HG02852 (cell line): ENCODE results near the gene MRPL55.
"Not testable (repeated sequence)": the region's sequence is repeated elsewhere in the genome, so short reads cannot be mapped to it uniquely, and the experiment has no call there.

ENCODE experiments used
- ATAC-seq: cut with Tn5 transposase; IDR thresholded peaks from one replicate; pipeline ENCODE4 v1.9.1; 2021; ENCODE audit warnings: mild to moderate bottlenecking, moderate library complexity; ENCODE audit not compliant: unreplicated experiment

MRPL55 gene

DNA sequence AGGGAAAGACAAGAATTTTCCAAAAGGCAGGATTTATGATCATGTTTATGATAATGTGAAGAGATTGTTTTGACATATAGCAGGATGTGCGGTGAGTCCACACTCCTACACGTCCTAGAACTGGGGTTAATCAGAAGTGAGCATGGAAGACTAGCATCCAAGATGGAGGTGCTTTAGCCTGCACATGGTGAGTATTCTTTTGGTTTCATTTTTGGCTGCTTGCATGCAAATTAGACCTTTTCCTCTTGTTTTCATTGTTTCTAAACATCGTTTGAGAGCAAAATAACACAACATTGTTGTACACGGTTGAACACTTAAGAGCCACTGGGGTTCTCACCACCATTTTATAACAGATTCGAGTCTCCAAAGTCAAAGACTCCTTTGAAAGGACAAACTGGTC, 16.1 kb upstream of the MRPL55 start:
- ATAC-seq, result no peak

DNA sequence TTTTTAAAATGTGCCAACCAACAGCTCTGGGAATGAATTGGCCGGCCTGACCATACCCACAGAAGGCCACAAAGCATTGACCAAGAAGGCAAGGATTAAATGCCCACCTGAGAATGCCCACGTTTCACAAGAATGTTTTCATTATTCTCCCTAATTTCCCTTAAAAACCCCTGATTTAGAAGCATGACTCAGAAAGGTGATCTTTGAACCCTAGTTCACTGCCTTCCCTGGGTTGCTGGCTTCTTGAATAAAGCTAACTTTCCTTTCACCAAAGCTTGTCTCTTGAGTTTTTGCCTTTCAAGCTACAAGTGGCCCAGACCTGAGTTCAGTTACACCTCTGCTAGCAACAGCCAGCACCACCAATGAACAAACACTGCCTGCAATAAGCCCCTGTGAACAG, 14.4 kb upstream of the MRPL55 start:
- ATAC-seq, result no peak

DNA sequence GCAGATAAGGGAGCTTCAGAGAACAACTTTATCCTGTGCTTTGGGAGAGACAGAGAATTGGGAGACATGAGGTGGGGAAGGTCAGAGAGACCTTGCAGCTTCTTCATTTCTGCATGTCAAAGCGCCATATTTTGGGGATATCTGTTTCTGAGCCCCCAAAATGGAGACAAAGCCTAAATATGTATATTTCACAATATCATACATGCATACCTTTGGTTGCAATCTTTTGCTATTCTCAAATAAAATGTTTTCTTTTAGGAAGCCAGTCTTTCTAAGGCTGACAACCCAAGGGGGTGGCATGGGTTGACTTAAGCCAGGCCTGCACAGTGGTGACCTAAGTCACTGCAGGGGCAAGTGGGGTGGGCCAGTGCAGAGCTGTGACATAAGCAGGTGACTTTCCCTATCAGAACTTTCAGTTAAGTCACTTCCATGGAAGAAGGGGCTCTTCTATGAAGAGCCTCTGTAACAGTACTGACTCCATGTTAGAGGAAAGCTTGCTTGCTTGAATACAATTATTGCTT, 13.9 kb upstream of the MRPL55 start:
- ATAC-seq, result no peak

DNA sequence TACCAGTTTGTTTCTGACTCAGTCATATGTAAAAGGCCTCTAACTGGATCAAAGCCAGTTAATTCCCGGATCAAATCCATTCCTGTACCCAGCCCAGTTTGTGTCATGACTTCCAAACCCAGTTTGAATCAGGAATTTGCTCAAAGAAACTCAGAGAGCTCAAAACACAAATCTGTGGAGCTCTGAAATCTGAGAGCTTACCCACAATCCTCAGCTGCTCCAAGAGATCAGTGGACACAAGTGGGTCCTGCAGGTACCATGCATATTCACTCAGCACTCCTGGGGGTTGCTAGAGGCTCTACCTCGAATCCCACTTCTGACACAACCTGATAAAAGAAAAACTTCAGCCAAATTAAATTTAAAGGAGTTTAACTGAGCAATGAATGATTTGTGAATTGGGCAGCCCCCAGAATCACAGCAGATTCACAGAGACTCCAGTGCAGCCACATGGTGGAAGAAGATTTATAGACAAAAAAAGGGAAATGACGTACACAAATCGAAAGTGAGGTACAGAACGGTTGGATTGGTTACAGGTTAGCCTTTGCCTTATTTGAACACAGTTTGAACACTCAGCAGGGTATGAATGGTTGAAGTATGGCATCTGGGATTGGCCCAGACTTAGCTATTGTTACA, 11.9 kb upstream of the MRPL55 start:
- no peak for ATAC-seq

DNA sequence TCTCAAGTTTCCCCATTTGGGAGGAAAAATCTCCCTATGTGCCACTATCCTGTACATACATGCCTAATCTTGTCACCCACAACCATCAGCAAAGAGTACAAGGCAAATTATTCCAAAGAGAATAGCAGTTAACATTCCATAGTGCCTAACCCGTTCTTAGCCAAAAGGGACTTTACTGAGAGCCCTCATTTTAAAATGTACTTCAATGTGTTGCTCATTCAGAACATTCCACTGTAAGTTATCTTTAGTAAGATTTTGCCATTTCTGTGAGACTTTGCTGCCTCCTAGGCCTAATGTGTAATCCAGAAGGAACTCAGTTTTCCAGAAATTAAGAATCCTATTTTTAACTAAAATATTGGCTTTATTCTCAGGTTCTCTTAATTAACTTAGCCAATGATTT, 11.3 kb upstream of the MRPL55 start:
- ATAC-seq, result no peak

DNA sequence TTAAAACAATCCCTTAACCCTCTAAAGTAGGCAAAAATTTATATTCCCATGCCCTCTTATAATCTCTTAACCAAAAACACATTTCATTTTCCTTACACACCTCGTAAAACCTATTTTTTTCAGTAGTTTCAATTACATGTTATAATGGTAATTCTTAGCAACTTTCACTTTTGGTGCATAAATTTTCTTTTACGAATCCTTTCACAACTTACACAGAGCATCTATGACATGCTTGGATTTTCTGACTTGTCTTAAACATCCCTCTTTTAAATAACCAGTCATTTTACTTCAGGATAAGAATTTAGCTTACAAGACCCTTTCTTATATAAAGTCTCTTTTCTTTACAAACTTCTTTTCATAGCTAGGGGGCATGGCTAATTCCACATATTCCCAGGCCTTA, 8.9 kb upstream of the MRPL55 start:
- no peak for ATAC-seq

DNA sequence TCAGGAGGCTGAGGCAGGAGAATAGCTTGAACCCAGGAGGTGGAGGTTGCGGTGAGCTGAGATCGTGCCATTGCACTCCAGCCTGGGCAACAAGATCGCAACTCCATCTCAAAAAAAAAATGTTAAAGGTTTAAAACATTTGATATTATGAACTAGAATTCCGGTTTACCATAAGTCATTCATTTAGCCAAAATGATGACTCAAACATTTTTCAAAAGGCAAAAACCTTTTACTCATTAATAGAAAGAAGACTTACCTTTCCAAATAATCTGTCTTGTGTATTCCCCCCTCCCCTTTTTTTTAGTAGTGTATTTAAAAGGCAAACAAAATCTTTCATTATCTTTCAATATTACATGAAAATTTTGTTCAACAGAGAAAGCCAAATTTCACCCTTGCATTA, 8.2 kb upstream of the MRPL55 start:
- no peak for ATAC-seq

DNA sequence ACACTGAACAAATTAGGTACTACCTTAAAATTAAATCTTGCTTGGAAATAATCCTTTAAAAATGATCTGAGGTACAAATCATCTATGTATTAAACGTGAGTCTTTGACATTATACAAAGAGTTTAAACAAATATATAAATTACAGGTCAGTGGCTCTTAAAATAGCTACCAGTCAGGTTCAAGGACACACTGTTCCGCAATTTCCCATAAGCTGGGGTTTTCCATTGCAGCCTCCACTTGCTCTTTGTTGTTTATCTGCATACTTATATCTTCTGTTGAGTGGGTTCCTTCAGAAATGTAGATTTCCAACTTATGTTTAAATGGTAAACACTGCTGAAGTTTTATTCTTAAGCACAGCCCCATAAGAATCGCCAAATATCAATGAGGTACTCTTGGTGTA, 5.7 kb upstream of the MRPL55 start:
- no peak for ATAC-seq

DNA sequence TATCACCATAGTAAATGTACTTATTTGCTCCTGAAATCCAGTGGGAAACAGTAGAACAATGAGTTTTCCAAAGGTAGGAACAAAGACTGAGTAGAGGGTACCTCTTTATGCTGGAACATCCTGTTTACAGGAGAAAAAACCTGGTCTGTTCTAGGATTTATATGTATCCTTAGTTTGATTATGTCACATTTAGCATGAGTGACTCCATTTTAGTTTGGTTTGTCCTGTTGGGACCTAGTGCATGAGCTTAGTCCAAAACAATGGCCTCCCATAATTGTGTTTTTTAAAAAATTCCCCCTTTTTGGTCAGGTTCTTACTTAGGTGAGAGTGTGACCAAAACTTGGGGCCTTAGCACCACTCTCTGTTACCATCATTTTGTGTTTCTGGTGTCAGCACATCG, 3.5 kb upstream of the MRPL55 start:
- no peak for ATAC-seq

DNA sequence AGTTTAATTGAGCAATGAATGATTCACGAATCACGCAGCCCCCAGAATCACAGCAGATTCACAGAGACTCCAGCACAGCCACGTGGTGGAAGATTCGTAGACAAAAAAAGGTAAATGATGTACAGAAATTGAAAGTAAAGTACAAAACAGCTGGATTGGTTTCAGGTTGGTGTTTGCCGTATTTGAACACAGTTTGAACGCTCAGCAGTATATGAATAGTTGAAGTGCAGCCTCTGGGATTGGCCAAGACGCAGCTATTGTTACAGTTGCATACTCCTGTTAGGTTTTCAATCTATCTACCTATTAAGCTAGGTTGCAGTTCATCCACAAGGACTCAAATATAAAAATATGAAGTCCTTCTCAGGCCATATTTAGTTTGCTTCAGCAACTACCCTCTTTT, 3.1 kb upstream of the MRPL55 start:
- ATAC-seq, result no peak

DNA sequence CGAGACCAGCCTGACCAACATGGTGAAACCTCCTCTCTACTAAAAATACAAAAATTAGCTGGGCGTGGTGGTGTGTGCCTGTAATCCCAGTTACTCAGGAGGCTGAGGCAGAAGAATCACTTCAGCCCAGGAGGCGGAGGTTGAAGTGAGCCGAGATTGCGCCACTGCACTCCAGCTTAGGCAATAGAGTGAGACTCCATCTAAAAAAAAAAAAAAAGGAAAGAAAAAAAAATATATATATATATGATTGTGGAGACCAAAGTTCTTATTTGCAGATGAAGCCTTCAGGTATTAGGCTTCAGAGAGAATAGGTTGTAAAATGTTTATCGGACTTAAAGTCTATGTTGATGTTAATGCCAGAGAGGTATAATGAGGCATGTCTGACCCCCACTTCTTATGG, 2.2 kb upstream of the MRPL55 start:
- ATAC-seq, result not testable (repeated sequence)

DNA sequence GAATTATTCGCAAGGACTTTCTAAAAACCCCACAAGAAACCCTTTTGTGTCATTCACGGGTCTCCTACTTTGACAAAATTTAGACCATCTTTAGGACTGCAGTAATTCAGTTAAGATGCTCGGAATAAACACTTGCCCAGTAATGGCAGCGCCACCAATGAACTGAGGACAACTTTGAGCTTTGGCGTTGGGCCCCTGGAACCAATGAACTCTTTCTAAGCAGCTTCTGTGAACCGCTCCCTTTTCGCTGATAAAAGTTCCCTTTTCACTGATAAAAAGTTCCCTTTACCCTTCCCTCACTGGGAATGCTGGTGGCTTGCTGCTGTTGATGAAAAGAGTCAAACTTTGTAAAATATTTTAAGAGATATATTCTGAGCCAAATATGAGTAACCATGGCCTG, 1.5 kb upstream of the MRPL55 start:
- ATAC-seq, result no peak

DNA sequence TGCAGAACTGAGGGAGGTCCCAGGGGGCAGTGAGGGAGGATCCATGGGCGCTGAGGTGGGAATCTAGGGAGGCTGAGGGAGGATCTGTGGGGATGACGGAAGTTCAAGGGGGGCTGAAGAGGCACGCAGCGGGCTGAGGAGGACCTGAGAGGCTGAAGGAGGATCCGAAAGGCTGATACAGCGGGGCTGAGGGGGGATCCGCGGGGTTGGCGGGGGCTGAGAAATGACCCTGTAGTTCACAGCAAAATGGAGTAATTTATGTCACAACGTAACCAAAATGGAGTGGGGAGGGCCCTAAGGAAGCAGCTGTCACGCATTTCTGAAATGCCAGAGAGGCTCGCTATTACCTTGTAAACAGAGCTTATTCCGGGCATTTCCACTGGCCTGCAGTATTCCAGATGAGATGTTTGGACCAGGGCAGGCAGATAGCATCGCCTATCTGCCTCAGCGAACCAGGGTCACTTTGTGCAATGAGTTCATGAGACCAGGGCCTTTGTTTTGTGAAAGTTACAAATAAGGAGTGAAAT, 926 bp upstream of the MRPL55 start:
- ATAC-seq, result no peak

DNA sequence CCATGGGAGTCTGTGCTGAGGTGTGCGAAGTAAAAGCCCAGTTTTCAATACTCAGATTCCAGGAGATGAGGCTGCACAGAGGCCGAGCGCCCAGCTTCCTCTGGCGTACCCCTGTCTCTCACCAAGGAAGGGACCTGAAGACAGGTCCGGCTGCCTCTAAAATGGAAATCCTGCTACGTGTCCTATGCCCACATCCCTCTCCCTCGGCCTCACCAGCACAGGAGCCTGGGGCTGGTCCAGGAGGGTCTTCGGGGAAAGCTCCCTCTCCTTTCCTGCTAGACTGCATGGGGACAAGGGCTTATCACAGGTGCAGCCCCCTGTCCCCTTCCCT, 392 bp downstream of the MRPL55 start:
- peak; percentile 4 for ATAC-seq

DNA sequence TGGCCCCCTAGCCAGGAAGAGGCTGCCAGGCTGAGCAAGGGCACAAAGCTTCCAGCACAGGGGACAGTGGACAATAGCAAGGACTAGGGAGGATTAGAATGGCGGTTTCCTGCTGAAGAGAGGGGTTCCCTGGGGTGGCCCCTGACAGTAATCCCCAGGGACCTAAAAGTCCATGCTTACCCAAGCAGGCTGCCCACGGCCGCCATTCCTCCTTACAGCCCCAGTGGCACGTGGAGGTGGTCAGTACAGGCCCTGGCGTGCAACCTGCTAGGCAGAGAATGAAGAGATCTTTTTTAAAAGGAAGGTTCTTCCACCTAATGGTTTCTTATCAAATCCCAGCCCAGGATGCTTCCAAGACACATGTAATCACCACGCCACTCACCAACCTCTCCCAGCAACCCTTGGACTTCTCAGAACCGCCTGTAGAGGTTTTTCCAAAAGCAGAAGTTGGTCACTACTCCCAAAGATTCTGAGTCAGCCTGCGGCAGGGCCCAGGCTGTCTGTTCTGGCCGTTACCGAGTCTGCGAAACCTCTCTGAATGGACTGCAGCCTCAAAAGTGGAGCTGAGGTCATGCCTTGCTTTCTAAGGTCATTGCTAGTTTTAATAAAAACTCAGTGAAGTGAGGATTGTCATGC, 926 bp downstream of the MRPL55 start:
- no peak for ATAC-seq

DNA sequence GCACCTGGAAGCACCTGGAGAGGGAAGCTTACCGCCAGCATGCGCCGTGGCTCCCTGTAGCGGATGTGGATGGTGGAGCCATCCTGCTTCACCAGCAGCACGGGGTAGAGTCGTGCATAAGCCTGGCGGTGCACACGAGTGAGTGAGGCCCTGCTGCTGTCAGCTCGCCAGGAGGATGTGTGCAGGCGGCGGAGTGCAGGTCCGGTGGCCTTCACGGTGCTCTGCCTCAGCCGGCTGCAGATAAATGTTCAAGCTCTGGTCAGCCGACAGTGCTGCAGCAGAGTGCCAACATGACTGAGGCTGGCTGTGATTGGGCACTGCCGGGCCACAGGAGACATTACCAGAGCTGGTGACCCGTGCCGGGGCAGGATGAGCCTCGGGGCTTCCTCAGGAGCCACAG, 1.5 kb downstream of the MRPL55 start:
- ATAC-seq, result no peak

DNA sequence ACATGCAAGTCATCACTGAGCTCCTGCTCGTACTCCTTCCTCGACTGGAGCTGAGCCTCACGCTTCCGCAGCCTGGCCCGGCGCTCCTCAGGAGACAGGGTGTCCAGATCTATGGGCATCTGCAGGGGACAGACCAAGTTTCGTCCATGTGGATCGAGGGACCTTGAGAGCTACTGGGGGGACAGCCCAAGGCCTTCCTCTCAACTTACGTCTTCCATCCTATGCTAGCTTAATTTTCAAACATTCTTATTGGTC, 2.4 kb downstream of the MRPL55 start:
- no peak for ATAC-seq

DNA sequence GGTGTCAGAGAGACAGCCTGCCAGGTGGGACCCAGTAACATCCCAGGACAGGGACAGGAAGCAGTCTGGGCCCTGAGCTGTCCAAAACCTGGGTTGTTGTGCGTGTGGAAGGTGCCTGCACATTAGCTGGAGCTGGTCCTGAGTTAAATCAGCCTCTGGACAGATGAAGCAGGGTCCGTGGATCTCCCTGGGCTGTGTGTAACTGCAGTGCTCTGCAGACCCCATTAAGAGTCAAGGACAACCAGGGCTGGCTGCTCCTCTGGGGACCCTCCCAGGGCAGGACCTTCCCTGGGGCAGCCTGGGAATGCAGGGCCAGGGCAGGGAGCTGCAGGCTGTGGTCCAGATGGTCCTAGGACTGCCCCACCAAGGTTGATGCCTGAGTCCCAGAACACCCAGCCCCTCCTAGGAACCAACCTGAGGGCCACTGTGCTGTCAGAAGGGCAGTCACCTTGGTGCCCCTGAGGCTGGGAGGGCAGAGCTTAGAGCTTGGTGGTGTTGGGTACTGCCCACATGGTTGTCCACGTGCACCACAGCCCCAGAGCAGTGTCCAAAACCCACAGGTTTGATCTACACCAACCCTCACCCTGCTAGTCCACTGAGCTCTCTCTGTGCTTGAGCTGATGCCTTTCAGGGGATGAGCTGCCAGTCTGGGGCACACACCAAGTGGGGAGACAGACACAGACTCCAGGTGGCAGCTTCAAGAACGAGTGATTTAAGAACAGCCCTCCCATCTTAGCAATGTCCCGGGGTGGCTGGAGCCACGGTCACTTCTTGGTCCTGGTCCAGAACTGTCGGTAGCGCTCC, 2.9 kb downstream of the MRPL55 start:
- ATAC-seq, result no peak

DNA sequence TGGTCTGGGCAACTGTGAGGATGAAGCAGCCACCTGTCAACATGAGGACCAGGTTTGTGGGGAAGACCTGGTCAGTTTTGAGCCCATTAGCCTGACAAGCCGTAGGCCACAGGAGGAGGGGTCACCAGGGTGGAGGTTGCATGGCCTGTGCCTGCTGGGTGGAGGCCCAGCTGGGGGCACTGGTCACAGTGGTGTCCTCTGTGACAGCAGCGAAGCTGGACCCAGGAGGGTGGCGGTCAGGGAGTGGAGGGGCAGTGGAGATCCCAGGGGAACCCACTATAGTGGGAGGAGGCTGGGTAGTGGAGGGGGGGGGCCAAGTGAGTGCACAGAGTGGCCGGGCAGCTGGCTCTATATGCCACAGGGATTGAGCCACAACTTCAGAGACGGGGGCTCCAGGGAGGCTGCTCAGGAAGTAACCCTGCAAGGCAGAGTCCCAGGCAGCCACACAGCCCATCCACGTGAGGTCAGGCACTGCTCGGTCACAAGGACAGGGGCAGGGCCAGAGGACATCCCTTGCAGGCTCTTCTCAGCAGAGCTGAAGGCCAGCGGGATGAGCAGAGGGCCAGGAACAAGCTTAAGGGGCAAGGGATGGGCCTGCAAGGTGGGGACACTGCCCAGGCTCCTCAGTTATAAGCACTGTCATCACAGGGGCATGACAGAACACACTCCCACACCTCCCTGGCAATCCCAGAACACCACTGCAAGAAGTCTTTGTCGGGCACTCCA, 3.7 kb downstream of the MRPL55 start:
- no peak for ATAC-seq

DNA sequence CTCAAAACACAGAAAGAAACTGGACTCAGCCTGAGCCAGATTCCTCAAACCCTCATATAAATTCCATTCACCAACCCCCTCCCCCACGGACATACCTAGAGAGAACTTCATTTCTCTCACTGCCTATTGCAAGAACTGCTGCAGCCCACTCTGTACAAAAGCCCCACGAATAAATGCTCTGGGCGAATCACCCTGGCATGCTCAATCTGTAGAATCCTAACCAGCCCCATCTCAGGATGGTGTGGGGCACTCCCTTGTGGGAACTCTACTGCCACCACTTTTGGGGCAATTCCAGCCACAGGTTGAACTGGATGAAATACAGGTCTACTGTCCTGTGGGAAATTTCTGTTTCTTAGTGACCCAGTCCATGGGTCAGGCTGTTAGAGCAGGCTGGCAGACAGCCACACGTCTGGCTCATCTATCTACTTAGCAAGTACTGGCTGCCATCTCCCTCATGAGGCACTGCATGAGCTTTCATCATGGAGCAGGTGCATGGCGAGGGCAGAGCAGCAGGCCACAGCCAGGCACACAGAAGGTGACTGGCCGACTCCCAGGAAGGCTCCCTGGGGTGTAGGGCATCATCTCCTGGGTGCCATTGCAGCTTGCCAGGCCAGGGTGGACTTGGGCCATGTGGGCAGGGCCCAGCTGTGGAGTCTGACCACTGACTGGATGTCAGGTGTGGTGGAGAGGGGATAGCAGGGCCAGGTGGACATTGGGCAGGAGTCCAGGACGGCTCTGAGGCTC, 4.4 kb downstream of the MRPL55 start:
- ATAC-seq, result no peak
